ENCODE measurements around the gene ABCC4.

ABCC4 gene

DNA sequence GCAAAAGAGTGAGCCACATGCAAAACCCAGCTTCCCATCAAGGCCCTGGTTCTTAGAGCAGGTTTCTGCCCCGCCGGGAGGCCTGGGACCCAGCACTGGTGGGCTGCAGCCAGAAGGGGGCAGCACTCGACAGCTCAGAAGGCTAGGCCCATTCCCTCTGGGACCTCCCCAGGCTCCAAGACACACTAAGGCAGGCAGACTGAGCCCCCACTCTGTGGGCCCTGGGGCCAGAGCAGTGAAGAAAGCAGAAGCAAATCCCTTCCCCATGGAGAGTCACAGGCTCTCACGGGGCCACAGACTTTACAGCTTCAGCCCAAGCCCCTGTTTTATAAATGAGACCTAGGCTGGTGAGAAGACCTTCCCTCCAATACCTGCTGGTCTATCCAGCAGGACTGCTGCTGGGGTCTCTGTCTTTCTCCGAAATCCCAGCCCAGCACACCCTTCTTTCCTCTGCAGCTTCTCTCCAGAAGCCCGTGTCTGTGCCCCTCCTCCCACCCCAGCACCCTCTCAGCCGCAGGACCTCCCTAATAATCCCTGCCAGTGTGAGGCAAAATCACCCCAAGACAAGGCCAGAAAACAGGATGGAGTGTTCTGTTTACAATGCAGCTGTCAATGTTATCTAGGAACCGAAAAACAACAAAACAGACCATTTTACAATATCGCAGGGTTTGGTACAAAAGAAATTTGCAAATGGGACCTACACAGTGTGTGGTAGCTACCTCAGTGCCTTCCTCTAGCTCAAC, 109.3 kb downstream of the ABCC4 start:
- Histone ChIP-seq H3K27me3 (ENCODE audit: low read depth, low read length) (no peaks in the 10 kb centered on the region), H3K9me3 (ENCODE audit: insufficient read depth, low read length) (no peaks in the 10 kb centered on the region), H2AFZ (ENCODE audit: low read depth, low read length) (no peak overlapping the region), H3K36me3 (replicated peaks; ENCODE audit: low read depth, low read length) (no peaks in the 10 kb centered on the region), H4K20me1 (ENCODE audit: insufficient read depth, low read length) (no peaks in the 10 kb centered on the region), H3K4me1 (ENCODE audit: low read length) (peaks cover 3% of the 10 kb centered on the region; the same call in 1 of the 2 replicates), H3K79me2 (ENCODE audit: low read length) (no peaks in the 10 kb centered on the region), H3K4me2 (ENCODE audit: low read length) (no peak overlapping the region), H3K27ac (ENCODE audit: low read length) (no peak overlapping the region), H3K4me3 (ENCODE audit: low read length) (no peak overlapping the region), H3K9ac (ENCODE audit: low read length) (no peak overlapping the region)
- no peak for TF ChIP-seq EZH2phosphoT487 (IDR thresholded peaks at IDR 0.05; ENCODE audit: low read depth)
- TF ChIP-seq, protein P1, sequence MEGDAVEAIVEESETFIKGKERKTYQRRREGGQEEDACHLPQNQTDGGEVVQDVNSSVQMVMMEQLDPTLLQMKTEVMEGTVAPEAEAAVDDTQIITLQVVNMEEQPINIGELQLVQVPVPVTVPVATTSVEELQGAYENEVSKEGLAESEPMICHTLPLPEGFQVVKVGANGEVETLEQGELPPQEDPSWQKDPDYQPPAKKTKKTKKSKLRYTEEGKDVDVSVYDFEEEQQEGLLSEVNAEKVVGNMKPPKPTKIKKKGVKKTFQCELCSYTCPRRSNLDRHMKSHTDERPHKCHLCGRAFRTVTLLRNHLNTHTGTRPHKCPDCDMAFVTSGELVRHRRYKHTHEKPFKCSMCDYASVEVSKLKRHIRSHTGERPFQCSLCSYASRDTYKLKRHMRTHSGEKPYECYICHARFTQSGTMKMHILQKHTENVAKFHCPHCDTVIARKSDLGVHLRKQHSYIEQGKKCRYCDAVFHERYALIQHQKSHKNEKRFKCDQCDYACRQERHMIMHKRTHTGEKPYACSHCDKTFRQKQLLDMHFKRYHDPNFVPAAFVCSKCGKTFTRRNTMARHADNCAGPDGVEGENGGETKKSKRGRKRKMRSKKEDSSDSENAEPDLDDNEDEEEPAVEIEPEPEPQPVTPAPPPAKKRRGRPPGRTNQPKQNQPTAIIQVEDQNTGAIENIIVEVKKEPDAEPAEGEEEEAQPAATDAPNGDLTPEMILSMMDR (IDR thresholded peaks at IDR 0.05; ENCODE audit: low read depth, low read length), result peak; percentile 98

DNA sequence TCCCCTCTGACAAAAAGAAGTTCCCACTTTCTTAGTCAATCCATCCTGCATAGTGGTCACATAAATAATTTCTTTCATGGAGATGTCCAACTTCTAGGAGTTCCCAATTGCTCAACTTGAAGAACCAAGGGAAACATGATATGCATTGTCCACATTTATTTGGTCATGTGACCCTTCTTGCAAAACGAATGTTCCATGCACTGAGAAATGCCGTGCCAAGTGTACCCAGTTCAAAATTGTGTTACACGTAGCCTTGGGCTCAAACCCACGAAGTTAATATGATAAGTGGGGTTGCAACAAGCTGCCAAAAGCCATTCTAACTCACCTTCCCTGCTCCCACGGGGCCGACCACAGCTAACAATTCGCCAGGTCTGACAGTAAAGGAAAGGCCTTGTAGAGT, 113.1 kb downstream of the ABCC4 start:
- Histone ChIP-seq H3K4me1 (ENCODE audit: low read length) (peaks cover 3% of the 10 kb centered on the region; the same call in 1 of the 2 replicates), H2AFZ (ENCODE audit: low read depth, low read length) (no peak overlapping the region), H3K27ac (ENCODE audit: low read length) (no peak overlapping the region), H3K9ac (ENCODE audit: low read length) (no peak overlapping the region), H3K79me2 (ENCODE audit: low read length) (no peaks in the 10 kb centered on the region), H3K4me3 (ENCODE audit: low read length) (no peak overlapping the region), H3K36me3 (replicated peaks; ENCODE audit: low read depth, low read length) (no peaks in the 10 kb centered on the region), H3K9me3 (ENCODE audit: insufficient read depth, low read length) (no peaks in the 10 kb centered on the region), H3K27me3 (ENCODE audit: low read depth, low read length) (no peaks in the 10 kb centered on the region), H4K20me1 (ENCODE audit: insufficient read depth, low read length) (no peaks in the 10 kb centered on the region), H3K4me2 (ENCODE audit: low read length) (no peak overlapping the region)
- no peak for TF ChIP-seq EZH2phosphoT487 (IDR thresholded peaks at IDR 0.05; ENCODE audit: low read depth)
- TF ChIP-seq, protein P1 (IDR thresholded peaks at IDR 0.05; ENCODE audit: low read depth, low read length), result no peak

DNA sequence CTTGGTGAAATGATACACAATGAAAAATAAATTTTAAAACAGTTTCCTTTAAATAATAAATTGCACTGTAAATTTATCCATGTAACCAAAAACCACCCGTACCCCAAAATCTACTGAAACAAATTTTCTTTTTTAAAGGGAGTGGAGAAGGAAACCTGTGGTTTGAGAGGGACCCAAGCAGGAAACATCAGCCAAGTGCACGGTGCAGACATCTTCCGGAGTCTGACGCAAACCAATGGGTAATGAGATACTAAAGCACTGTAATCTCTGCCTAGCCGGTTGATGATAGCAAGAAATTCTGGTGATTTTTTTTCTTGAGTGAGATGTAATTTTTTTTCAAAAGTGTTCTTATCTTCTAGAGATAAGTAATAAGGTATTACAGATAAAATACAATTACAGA, 115.4 kb downstream of the ABCC4 start:
- Histone ChIP-seq H3K4me2 (ENCODE audit: low read length) (no peak overlapping the region), H3K27me3 (ENCODE audit: low read depth, low read length) (no peaks in the 10 kb centered on the region), H3K9ac (ENCODE audit: low read length) (no peak overlapping the region), H4K20me1 (ENCODE audit: insufficient read depth, low read length) (no peaks in the 10 kb centered on the region), H3K4me3 (ENCODE audit: low read length) (no peak overlapping the region), H3K4me1 (ENCODE audit: low read length) (peaks cover 9% of the 10 kb centered on the region), H3K27ac (ENCODE audit: low read length) (no peak overlapping the region), H3K79me2 (ENCODE audit: low read length) (no peaks in the 10 kb centered on the region), H2AFZ (ENCODE audit: low read depth, low read length) (no peak overlapping the region), H3K9me3 (ENCODE audit: insufficient read depth, low read length) (no peaks in the 10 kb centered on the region), H3K36me3 (replicated peaks; ENCODE audit: low read depth, low read length) (no peaks in the 10 kb centered on the region)
- TF ChIP-seq, protein P1 (IDR thresholded peaks at IDR 0.05; ENCODE audit: low read depth, low read length), result no peak
- TF ChIP-seq EZH2phosphoT487 (IDR thresholded peaks at IDR 0.05; ENCODE audit: low read depth), result no peak

DNA sequence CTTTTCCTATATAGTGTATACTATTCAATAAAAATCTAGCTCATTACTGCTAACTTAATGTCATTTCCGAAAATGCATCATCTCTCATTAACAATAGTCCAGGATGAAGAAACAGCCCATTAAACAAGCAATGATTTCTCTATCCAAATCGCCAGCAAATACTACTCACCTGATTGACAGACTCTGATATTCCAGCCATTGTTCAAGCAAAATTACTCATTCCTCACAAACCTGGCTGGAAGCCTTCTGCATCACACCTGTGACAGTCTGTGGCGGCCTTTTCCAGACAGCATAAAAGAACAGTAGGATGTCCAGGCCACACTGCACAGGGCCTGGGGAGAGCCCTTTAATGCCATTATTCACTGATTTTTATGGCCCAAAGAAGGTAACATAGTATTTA, 115.9 kb downstream of the ABCC4 start:
- TF ChIP-seq EZH2phosphoT487 (IDR thresholded peaks at IDR 0.05; ENCODE audit: low read depth), result no peak
- TF ChIP-seq, protein P1 (IDR thresholded peaks at IDR 0.05; ENCODE audit: low read depth, low read length), result no peak
- Histone ChIP-seq H3K79me2 (ENCODE audit: low read length) (no peaks in the 10 kb centered on the region), H3K9me3 (ENCODE audit: insufficient read depth, low read length) (no peaks in the 10 kb centered on the region), H3K4me2 (ENCODE audit: low read length) (no peak overlapping the region), H3K27ac (ENCODE audit: low read length) (no peak overlapping the region), H3K9ac (ENCODE audit: low read length) (no peak overlapping the region), H3K4me1 (ENCODE audit: low read length) (peaks cover 9% of the 10 kb centered on the region), H3K4me3 (ENCODE audit: low read length) (no peak overlapping the region), H3K27me3 (ENCODE audit: low read depth, low read length) (no peaks in the 10 kb centered on the region), H3K36me3 (replicated peaks; ENCODE audit: low read depth, low read length) (no peaks in the 10 kb centered on the region), H2AFZ (ENCODE audit: low read depth, low read length) (no peak overlapping the region), H4K20me1 (ENCODE audit: insufficient read depth, low read length) (no peaks in the 10 kb centered on the region)
